ENCODE data around the gene RRAS.
"Not testable (repeated sequence)": the region's sequence is repeated elsewhere in the genome, so short reads cannot be mapped to it uniquely, and the experiment has no call there.

Gene RRAS

DNA sequence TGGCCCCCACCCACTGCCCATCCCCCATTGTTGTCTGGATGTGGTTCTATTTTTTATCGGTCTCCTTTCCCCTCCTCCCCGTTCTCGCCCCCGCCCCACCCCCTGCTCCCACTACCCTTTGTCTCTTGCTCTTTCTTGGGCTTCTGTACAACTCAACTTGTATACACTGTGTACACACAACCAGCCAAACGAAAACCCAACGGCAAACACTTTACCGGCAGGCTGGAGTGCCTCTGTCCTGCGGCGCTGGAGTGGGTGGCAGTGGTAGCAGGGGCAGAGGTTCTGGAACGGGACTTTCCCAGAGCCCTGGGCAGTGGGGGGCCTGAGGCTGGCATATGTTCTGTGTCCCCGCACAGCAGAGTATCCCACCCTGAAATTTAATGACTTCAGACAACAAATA lies 13.7 kb downstream of the RRAS start:
- no peak for FAIRE-seq

DNA sequence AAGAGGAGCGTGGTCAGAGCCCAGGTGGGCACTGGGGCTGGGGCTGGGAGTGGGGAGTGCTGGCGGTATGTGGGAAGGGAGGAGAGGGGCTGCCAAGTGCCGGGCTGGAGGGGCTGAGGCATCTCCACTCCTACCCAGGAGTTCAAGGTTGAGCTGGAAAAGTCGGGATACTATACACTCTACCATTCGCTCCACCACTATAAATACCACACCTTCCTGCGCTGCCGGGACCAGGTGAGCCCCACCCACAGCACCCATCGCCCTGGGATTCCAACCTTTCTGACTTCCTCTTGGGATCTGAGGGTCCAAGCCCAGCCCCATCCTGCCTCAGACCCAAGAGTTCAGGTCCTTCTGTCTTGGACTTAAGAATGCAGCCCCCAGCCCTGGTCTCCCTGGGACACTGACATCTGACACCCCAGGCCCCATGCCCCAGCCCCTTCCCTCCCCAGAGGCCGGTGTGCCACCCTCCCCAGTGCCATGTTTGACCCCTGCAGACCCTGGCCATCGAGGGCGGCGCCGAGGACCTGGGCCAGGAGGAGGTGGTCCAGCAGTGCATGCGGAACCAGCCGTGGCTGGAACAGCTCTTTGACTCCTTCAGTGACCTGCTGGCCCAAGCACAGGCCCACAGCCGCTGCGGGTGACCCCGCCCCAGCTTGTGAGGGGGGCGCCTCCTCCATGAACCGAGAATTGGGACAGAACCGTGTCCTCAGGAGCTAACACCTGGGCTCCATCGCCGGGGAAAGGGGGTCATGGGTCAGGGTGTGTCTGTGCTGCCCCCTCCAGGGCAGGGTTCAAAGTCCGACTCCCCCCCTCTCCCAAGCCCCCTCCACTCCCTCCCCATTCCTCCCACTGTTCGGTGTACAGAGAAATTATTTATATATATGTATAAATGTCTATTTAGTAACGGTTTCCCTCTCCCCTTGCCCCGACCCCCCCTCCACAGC lies 14.7 kb downstream of the RRAS start:
- no peak for FAIRE-seq

DNA sequence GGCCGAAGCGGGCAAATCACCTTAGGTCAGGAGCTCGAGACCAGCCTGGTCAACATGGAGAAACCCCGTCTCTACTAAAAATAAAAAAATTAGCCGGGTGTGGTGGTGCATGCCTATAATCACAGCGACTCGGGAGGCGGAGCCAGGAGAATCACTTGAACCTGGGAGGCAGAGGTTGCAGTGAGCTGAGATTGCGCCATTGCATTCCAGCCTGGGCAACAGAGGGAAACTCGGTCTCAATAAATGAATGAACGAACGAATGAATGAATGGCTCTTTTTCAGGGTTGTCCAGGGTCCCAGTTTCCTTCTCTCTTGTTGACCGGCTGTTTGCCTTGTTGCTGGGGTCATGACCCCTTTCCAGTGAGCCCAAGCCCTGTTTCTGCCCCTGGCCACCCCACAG lies 22.1 kb downstream of the RRAS start:
- FAIRE-seq: not testable (repeated sequence)

DNA sequence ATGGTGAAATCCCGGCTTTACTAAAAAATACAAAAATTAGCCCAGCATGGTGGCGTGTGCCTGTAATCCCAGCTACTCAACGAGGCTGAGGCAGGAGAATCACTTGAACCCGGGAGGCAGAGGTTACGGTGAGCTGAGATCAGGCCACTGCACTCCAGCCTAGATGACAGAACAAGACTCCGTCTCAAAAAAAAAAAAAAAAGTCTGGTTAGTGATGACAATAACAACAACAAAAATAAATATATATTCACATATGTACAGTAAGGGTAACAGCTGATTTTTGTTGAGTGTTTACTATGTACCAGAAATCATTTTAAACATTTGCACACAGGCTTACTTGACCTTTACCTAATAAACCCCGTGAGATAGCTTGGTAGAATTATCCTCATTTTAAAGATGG lies 23.0 kb downstream of the RRAS start:
- no peak for FAIRE-seq

DNA sequence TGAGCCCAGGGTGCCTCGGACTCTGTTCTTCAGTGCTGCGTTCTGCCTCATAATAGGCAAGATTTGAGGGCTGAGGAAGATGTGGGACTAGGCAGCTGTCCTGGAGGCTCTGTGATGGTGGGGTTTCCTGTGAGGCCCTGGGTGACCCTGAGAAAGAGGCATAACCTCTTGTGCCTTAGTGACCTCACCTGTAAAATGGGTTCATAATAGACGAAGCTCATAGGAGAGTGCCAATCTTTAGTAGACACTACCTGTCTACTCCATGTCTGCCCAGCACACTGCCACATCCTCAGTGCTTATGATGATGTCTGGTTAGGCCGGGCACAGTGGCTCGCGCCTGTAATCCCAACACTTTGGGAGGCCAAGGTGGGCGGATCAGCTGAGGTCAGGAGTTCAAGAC lies 23.4 kb downstream of the RRAS start:
- no peak for FAIRE-seq

DNA sequence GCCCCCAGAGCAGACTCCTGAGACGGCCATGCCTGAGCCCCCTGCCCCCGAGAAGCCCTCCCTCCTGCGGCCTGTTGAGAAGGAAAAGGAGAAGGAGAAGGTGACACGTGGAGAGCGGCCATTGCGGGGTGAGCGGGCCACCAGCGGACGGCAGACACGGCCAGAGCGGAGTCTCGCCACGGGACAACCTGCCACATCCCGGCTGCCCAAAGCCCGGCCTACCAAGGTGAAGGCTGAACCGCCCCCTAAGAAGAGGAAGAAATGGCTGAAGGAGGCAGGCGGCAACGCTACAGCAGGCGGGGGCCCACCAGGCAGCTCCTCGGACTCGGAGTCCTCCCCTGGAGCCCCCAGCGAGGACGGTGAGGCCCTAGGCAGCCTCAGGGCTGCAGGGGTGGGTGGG lies 24.1 kb downstream of the RRAS start:
- no peak for FAIRE-seq

DNA sequence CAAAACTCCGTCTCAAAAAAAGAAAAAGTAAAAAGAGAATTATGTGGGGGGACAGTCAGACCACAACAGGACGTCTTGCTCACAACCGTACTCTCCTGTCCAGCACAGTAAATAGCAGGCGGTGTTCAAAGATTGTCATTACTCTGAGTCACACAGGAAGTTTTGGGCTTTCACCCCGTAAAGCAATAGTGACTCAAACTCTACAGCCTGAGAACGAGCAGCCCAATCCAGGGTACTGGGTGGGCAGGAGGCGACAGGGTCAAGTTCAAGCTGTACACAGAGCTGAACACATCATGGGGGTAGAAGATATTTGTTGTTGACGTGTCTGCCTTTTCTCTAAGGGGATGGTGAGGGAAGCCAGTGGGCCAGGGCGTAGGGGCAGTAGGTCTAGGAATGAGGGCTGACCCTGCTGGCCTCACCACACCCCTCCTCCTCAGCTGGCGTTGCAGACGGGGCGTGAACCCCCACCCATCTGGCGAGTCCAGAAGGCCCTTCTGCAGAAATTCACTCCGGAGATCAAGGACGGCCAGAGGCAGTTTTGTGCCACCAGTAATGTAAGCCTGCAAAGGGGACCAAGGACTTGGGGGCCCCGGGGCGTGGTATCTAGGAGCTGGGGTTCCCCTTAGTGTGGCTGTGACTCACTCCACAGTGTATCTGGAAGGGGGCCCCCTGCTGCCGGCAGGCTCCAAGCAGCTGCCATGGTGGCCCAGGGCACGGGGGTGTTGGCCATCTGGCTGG lies 25.7 kb downstream of the RRAS start:
- no peak for FAIRE-seq

DNA sequence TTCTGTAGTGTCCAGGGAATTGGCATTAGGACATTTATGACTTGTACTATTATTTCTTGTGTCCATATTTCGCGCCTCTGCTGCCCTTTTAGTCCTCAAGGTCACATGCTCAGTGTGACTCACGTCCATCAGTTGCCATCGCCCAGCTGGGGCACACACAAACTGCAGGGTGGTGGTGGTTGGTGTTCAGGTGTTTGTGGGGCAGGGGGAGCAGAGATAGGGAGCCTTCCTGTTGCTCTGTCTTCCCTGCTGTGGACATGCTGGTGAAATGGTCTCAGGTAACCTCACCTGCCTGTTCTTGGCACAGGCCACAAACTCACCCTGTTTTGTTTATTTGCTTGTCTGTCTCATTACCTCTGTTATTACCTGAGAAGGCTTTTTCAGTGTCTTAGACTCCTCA lies 26.6 kb downstream of the RRAS start:
- no peak for FAIRE-seq

DNA sequence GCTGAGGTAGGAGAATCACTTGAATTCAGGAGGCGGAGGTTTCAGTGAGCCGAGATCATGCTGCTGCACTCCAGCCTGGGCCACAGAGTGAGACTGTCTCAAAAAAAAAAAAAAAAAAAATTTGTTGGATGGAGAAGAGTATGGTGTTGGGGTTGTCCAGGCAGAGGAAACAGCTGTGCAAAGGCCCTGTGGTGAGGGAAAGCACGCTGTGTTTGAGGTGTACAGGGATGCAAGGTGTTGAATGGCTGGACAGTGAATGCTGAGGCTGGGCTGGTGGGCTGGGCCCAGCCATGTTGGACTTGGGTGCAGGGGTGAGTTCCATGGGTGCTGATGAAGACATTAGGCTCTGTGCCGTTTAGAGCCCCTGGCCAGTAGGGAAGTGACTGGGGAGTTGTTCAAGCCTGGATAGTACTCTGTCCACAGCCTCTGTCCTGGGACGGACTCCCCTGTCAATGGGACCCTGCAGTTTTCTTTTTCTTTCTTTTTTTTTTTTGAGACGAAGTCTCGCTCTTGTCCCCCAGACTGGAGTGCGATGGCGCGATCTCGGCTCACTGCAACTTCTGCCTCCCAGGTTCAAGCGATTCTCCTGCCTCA lies 30.3 kb downstream of the RRAS start:
- FAIRE-seq: no peak

DNA sequence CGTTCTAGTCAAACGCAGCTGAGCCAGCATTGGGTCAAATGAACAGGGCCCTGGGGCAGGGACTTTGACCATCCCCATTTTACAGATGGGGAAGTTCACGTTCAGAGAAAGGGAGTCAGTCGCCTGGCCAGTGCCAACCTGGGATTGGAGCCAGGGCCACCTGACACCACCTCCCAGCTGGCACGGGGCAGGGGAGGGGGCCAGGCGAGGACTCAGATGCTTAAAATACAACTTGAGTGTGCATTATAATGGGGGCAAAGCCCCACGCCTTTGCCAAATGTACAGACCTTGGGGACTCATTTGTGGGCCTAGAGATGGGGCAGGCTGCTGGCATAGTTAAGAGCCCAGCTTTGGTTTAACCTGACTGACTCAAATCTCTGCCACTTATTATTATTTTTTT lies 34.3 kb downstream of the RRAS start:
- no peak for FAIRE-seq

DNA sequence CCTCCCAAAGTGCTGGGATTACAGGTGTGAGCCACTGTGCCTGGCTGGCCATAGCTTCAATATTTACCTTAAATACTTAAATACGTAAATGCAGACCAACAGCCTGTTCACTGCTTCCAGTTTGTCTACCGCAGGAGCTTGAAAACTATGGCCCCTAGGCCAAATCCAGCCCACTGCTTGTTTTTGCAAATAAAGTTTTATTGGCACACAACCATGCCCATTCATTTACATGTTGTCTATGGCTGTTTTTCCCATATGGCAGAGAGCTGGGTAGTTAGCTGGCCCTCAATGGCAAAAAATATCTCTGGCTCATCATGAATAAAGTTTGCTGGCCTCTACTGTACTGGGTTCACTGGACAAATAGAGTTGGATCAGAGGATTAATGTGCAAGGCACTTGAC lies 37.1 kb downstream of the RRAS start:
- FAIRE-seq: no peak

DNA sequence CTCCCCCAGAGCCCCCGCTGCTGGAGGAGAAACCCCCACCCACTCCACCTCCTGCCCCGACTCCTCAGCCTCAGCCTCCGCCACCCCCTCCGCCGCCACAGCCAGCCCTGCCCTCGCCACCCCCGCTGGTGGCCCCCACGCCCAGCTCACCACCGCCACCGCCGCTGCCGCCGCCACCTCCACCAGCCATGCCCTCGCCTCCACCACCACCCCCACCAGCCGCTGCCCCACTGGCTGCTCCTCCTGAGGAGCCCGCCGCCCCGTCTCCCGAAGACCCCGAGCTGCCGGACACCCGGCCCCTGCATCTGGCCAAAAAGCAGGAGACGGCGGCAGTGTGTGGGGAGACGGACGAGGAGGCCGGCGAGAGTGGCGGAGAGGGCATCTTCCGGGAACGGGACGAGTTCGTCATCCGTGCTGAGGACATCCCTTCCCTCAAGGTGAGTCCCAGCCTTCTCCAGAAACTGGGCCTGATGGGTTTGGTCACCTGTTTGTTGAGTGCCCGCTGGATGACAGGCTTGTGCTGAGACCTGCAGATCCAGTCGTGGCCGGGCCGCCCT lies 38.4 kb downstream of the RRAS start:
- no peak for FAIRE-seq

DNA sequence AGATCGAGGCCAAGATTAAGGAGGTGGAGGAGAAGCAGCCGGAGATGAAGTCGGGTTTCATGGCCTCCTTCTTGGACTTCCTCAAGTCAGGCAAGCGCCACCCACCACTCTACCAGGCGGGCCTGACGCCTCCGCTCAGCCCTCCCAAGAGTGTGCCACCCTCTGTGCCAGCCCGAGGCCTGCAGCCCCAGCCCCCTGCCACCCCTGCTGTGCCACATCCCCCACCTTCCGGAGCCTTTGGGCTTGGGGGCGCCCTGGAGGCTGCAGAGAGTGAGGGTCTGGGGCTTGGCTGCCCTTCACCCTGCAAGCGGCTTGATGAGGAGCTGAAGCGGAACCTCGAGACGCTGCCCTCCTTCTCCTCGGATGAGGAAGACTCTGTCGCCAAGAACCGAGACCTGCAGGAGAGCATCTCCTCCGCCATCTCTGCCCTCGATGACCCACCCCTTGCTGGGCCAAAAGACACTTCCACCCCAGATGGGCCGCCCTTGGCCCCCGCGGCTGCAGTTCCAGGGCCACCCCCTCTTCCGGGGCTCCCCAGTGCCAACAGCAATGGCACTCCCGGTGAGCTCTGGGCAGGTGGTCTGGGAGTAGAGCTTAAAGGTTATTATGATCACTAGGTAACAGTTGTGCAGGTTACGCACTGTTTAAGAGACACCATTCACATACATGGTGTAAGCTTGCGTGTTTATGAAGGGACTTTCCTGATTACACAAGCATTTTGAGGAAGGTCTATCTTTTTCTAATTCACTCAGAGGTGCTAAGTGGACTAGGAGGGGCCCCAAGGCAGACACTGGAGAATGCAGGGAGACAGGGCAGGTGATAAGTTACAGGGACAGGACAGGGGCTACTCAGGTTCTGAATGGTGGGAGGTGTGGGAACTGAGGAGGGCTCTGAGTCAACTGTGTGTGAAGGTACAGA lies 40.3 kb downstream of the RRAS start:
- FAIRE-seq: no peak

DNA sequence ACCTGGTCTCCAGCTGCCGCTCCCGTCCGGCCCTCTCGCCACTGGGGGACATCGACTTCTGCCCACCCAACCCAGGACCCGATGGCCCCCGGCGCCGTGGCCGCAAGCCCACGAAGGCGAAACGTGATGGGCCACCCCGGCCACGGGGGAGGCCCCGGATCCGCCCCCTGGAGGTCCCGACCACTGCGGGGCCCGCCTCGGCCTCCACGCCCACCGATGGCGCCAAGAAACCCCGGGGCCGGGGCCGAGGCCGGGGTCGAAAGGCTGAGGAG lies 42.3 kb downstream of the RRAS start:
- no peak for FAIRE-seq

DNA sequence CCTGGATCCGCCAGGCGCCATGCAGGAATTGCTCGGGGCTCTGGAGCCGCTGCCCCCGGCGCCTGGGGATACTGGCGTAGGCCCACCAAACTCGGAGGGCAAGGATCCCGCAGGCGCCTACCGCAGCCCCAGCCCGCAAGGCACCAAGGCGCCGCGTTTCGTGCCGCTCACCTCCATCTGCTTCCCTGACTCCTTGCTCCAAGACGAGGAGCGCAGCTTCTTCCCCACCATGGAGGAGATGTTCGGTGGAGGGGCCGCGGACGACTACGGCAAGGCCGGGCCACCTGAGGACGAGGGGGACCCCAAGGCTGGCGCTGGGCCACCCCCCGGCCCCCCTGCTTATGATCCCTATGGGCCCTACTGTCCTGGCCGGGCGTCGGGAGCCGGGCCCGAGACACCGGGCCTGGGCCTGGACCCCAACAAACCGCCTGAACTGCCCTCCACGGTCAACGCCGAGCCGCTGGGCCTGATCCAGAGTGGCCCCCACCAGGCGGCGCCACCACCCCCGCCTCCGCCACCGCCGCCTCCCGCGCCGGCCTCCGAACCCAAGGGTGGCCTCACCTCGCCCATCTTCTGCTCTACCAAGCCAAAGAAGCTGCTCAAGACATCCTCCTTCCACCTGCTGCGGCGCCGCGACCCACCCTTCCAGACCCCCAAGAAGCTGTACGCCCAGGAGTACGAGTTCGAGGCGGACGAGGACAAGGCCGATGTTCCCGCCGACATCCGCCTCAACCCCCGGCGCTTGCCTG lies 42.8 kb downstream of the RRAS start:
- FAIRE-seq: no peak

DNA sequence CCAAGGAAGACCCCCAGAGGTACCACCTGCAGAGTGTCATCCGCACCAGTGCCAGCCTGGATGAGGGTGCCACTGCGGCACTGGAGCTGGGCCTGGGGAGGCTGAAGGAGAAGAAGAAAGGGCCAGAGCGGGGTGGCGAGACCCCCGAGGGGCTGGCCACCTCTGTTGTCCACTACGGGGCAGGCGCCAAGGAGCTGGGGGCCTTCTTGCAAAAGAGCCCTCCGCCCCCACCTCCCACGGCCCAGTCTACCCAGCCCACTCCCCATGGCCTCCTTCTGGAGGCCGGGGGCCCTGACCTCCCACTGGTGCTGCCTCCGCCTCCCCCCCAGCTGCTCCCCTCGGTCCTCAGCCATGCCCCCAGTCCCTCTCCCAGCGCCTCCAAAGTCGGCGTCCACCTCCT lies 43.5 kb downstream of the RRAS start:
- no peak for FAIRE-seq

DNA sequence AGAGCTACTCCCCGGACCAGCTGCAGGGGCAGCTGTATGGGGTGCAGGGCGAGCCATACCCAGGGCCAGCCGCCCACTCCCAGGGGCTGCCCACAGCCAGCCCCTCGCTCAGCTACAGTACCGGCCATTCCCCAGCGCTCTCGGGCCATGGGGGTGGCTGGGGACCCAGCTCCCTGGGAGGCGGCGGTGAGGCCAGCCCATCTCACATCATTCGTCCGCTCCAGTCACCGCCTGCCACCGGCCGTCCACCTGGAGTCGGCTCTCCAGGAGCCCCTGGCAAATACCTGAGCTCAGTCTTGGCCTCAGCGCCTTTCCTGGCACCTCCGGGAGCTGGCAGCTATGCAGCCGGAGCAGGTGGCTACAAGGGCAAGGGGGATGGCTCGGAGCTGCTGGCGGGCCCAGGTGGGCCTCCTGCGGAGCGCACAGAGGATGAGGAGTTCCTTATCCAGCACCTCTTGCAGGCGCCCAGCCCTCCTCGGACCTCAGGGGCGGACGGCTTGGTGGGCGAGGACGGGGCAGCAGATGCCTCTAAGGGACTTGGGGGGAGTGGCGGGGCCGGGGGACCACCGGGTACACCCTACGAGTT lies 44.0 kb downstream of the RRAS start:
- FAIRE-seq: no peak

DNA sequence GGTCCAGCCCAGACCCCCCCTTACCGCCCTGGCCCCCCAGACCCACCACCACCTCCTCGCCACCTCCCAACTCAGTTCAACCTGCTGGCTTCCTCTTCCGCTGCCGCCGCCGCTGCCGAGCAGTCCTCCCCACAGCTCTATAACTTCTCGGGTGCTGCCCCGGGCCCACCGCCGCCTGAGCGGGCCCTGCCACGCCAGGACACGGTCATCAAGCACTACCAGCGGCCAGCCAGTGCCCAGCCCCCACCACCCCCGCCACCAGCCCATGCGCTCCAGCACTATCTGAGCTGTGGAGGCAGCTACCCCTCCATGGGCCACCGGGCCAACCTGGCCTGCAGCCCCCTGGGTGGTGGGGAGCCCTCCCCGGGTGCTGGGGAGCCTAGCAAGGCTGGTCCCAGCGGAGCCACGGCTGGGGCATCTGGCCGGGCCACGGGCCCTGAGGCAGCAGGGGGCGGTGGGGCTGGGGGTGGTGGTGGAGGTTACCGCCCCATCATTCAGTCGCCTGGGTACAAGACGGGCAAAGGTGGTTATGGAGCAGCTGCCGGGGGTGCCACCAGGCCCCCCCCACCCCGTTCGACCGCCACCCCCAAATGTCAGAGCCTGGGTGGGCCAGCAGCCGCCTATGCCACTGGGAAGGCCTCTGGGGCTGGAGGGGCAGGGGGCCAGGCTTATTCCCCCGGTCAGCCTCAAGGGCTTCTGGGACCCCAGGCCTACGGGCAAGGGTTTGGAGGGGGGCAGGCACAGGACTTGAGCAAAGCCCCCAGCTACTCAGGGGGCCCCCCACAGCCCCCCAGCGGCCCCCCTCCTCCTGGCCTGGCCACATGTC lies 44.7 kb downstream of the RRAS start:
- no peak for FAIRE-seq

DNA sequence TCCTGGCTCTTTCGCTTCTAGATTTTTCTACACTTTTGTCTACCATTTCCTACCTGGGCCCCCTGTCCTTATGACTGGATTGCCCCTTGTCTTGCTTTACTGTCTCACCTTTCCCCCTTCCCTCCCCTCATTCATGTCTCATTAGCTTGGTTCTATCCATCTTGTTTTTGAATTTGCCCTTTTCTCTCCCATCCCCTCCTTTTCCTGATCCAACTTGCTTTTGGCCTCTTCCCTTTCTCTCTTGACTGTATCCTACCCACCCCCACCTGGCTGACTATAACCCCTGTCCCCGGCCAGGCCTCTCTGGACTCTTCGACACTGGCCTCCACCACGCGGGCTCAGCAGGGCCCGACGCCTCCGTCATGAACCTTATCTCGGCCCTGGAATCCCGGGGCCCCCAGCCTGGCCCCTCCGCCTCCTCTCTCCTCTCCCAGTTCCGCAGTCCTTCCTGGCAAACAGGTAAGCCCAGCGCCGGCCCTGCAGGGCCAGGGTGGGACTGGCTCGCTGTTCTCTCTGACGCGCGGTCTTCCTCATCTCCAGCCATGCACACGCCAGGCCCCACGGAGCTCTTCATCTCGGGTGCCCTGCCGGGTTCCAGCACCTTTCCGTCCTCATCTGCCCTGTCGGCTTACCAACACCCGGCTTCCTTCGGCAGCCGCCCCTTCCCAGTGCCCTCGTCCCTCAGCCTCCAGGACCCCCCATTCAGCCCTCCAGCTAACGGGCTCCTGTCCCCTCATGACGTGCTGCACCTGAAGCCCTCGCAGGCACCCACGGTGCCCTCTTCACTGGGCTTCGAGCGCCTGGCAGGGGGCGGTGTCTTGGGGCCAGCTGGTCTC lies 45.6 kb downstream of the RRAS start:
- FAIRE-seq: no peak

All from TTC549 (cell line).